CD4-positive, alpha-beta T cell treated with Interleukin-17A for 1 hour (primary cell): ENCODE measurements around the gene AAK1.
"Not testable (repeated sequence)": the region's sequence is repeated elsewhere in the genome, so short reads cannot be mapped to it uniquely, and the experiment has no call there.

Experiments used
- DNase-seq: peaks from one replicate; pipeline ENCODE4 v3.0.0-alpha.2; 2020

Gene AAK1

DNA sequence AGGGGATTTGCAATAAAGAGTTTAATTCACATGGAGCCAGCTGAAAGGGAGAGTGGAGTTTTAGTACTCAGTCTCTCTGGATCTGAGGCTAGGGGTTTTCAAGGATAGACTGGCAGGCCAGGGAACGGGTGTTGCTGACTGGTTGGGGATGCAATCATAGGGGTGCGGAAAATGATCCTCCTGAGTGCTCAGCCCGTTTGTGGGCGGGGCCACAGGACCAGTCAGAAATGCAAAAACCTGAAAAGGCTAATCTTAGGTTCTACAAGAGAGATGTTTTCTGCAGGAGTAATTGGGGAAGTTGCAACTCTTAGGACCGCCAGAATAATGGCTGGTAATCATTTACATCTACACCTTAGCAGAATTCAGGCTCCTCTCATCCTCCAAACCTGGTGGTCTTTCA, 208.8 kb downstream of the AAK1 start:
- DNase-seq, result no peak

GRCh38 chr2:69429491-69430183, 213.9 kb downstream of the AAK1 start:
- no peak for DNase-seq

- no peak for DNase-seq
Observed at GRCh38 chr2:69428981-69429380, 214.6 kb downstream of the AAK1 start.

DNA sequence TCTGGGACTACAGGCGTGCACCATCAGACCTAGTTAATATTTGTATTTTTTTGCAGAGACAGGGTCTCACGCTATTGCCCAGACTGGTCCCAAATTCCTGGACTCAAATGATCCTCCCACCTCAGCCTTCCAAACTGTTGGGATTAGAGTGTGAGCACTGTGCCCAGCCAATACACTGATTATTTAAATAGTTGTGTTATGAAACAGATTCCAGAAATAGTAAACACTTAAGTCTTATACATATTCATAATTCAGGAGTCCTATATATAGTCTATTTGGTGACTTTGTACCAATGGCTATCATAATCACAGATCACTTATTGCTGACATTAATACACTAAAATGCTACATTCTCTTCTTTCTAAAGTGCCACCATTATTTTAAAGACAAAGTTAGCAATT, 219.1 kb downstream of the AAK1 start:
- no peak for DNase-seq

GRCh38 chr2:69422198-69422597, 221.3 kb downstream of the AAK1 start:
- no peak for DNase-seq

DNA sequence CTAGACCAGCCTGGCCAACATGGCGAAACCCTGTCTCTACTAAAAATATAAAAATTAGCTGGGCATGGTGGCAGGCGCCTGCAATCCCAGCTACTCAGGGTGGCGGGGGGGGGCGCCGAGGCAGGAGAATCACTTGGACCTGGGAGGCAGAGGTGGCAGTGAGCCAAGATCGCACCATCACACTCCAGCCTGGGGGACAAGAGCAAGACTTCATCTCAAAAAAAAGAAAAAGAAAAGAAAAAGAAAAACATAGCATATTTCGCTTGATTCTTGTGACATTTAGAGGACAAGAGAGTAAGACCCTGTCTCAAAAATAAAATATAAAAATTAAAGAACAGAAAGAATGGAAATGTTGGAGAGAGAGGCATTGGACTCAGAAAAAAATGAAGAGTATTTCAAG, 224.4 kb downstream of the AAK1 start:
- DNase-seq, result not testable (repeated sequence)

DNA sequence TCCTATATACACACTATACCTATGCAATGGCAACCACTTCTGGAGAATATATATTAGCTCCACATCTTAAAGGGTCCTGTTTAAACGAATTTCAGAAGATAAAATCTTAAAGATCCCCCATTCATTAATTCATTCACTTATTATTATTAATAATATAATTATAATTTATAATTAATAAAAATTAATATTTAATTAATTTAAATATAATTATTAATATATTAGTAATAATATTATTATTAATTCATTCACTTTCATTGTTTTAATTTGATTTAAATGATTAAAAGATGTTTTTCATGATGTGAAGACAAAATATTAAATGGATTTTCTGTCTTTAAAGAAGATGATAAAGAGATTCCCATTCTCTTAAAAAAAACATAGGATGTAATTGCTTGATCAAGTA, 227.4 kb downstream of the AAK1 start:
- no peak for DNase-seq
